ENCODE results near the gene NES. TPM values are rescaled to one million over a fixed set of nuclear protein-coding genes. Genes with fewer than 3 reads are reported as not detected.

Gene NES
- total RNA-seq, 2 donors from 2014 or later = 5.3 to 8.1 TPM

DNA sequence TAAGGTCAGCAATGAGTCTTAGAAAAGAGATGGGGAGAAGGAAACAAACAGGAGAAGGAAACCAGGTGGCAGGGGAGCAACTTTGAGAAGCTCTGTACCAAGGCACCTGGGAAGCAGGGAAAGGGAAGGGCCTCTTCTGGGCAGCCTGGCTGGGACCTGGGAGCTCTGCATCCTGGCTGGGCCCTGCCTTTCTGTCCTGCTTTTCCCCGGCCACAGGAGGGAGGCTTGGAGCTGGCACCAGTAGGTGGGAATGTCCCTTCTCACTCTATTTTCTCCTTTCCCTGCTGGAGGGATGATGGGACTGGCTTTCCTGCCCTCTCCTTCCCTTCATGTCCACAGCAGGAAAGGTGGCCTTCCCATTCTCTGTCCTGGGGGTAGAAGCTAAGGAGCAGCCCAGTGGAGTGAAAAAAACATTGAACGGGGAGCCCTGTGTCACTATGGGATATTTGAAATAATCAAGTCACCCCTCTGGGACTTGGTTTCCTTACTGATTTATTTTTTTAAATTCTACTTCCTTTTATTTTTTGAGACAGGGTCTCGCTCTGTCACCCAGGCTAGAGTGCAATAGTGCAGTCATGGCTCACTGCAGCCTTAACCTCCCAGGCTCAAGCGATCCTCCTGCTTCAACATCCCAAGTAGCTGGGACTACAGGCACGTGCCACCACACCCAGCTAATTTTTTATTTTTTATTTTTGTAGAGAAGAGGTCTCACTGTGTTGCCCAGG lies 5.1 kb upstream of the NES start:
- DNase-seq = no peak
- Histone ChIP-seq H3K9ac (ENCODE audit: low read depth in 2 of 2, low read length in 2 of 2) (no peak overlapping the region), H3K36me3 (no peaks in the 10 kb centered on the region), H3K9me3 (no peaks in the 10 kb centered on the region), H3K4me3 (no peak overlapping the region), H3K27ac (no peak overlapping the region), H3K27me3 (peaks cover 17% of the 10 kb centered on the region), H3K4me1 (peaks cover 2% of the 10 kb centered on the region)
- TF ChIP-seq, protein P1, sequence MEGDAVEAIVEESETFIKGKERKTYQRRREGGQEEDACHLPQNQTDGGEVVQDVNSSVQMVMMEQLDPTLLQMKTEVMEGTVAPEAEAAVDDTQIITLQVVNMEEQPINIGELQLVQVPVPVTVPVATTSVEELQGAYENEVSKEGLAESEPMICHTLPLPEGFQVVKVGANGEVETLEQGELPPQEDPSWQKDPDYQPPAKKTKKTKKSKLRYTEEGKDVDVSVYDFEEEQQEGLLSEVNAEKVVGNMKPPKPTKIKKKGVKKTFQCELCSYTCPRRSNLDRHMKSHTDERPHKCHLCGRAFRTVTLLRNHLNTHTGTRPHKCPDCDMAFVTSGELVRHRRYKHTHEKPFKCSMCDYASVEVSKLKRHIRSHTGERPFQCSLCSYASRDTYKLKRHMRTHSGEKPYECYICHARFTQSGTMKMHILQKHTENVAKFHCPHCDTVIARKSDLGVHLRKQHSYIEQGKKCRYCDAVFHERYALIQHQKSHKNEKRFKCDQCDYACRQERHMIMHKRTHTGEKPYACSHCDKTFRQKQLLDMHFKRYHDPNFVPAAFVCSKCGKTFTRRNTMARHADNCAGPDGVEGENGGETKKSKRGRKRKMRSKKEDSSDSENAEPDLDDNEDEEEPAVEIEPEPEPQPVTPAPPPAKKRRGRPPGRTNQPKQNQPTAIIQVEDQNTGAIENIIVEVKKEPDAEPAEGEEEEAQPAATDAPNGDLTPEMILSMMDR (IDR thresholded peaks at IDR 0.05) = no peak
- intact Hi-C loops (cut with DNase I) = loop anchor here (10.0 kb wide), 1 partner anchor 202 kb away; no protein-coding TSS in a partner anchor

DNA sequence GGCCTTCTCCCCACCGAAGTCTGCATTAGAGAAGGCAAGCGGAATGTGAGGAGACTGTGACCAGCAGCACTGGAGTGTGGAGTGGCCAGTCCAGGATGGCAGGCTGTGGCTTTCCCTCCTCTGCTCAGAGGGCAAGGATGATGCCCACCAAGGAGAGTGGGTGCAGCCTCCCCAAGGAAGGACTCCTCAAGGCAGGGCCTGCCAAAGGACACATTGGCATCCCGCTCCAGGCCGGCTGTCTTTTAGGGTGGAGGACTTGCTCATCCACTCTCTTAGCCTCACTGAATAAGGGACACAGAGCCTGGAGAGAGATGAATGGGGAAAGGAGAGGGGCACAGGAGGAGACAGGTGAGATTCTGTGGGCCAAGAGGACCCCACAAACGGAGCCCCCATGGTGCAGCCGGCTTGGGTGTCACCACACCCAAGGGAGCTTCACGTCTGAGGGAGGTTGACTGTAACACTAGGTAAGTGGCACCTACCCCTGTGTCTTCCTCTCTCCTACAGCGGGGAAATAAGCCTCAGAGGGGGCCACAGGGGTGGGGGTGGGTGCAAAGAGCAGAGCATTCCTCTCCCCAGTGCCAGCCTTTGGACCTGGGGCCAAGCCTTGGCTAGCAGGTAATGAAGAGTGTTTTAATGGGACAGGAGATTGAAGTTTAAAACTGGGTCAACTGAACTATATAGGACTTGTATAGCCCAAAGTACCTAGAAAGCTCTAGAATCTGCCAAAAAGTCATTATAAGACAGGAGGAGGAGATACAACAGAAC lies 4.2 kb upstream of the NES start:
- Histone ChIP-seq H3K9me3 (no peaks in the 10 kb centered on the region), H3K4me3 (no peak overlapping the region), H3K27ac (no peak overlapping the region), H3K9ac (ENCODE audit: low read depth in 2 of 2, low read length in 2 of 2) (no peak overlapping the region), H3K27me3 (peaks cover 27% of the 10 kb centered on the region), H3K4me1 (peaks cover 8% of the 10 kb centered on the region), H3K36me3 (no peaks in the 10 kb centered on the region)
- TF ChIP-seq, protein P1 (IDR thresholded peaks at IDR 0.05) = no peak
- no peak for DNase-seq
- intact Hi-C loops (cut with DNase I) = loop anchor here (10.0 kb wide), 1 partner anchor 203 kb away; no protein-coding TSS in a partner anchor

DNA sequence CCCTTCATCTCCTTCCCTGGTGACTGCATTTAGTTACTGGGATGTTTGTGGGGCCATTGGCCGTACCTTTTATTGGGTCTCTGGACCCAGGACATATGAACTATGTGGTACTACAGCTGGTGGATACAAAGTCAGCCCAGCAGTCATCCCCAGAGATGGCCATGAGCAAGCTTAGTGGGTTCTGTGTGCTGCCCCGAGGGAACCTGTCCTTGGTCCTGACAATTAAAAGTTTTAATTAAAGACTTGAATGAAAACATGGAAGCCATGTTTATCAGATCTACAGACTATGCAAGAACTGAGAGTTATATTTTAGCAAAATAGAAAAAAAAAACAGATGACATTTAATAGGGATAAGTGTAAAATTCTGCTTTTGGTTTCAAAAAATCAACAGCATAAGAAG lies 2.8 kb upstream of the NES start:
- Histone ChIP-seq H3K9ac (ENCODE audit: low read depth in 2 of 2, low read length in 2 of 2) (no peak overlapping the region), H3K27ac (no peak overlapping the region), H3K4me3 (no peak overlapping the region), H3K27me3 (peaks cover 37% of the 10 kb centered on the region), H3K9me3 (no peaks in the 10 kb centered on the region), H3K36me3 (no peaks in the 10 kb centered on the region), H3K4me1 (peaks cover 8% of the 10 kb centered on the region)
- intact Hi-C loops (cut with DNase I) = loop anchor here (10.0 kb wide), 1 partner anchor 205 kb away; no protein-coding TSS in a partner anchor
- DNase-seq = no peak
- TF ChIP-seq, protein P1 (IDR thresholded peaks at IDR 0.05) = no peak

DNA sequence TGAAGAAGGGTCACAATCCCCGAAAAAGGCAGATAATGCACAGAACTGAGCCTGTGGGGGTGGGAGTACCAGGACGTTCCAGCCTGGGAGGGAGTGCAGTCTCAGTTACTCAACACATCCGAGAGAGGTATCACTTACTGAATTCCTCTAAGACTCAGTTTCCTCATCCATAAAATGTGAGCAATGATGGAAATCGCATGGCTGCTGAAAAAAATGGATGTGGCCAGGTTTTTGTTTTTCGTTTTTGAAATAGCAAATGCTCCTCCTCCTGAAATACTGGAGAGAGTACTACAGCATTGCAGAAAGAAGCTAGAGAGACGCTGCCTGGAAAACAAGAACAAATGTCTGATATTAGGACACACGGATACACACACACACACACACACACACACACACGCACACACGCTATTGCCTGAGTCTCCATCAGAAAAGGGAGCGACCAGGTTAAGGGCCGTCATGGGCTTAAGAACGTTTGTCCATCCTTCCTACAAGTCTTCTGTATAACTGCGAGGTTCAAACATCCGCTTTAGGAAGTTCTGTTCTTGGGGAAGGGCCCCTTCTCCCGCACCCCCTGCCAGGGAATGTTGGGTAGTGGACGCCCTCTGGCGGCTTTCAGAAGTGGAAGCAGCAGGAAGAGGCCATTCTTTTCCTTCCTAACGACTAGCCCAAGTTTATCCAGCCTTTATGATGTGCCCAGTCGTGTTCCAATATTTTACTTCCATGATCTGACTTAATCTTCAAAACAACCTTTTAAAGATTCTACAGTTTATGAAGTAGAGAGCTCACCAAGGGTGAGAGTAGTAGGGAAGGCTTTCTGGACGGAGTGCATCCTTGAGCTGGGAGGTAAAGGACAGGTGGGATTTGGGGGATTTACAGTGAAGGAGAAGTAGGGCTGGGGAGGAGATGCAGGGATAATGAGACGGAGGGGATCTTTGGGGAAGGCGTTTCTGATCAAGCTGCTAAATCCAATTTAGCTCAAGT lies 699 bp upstream of the NES start:
- TF ChIP-seq, protein P1 (IDR thresholded peaks at IDR 0.05) = peak; percentile 63
- H3K4me3 ChIP-seq = peak overlapping the region; percentile 32
- no peaks in the 10 kb centered on the region for H3K36me3 ChIP-seq
- H3K27ac ChIP-seq = peak overlapping the region; percentile 25
- DNase-seq = peak; percentile 59
- H3K9ac ChIP-seq (ENCODE audit: low read depth in 2 of 2, low read length in 2 of 2) = peak overlapping the region; percentile 0 to 4
- H3K4me1 ChIP-seq = peaks cover 8% of the 10 kb centered on the region
- peaks cover 37% of the 10 kb centered on the region for H3K27me3 ChIP-seq
- H3K9me3 ChIP-seq = no peaks in the 10 kb centered on the region
- intact Hi-C loops (cut with DNase I) = loop anchor here (2.0 kb wide), 1 partner anchor 19 kb away; no protein-coding TSS in a partner anchor
